Osteocyte (in vitro differentiated cells): Measurements from ENCODE around the gene ABL2. TPM values are rescaled to one million over a fixed set of nuclear protein-coding genes. Genes with fewer than 3 reads are reported as not detected.
"Not testable (repeated sequence)": the region's sequence is repeated elsewhere in the genome, so short reads cannot be mapped to it uniquely, and the experiment has no call there.

Source experiments
- DNase-seq: peaks from one replicate; pipeline ENCODE4 v3.0.0; 2021; ENCODE audit warnings: mixed read lengths; ENCODE audit not compliant: unreplicated experiment; ENCODE audit errors: extremely low spot score
- H3K27ac Mint-ChIP-seq: one replicate; pipeline ENCODE4 v1.8.0; 2021; ENCODE audit warnings: mild to moderate bottlenecking, mixed read lengths; ENCODE audit not compliant: unreplicated experiment
- H3K27me3 Mint-ChIP-seq: one replicate; pipeline ENCODE4 v1.8.0; 2021; ENCODE audit warnings: mixed read lengths; ENCODE audit not compliant: unreplicated experiment
- H3K36me3 Mint-ChIP-seq: one replicate; pipeline ENCODE4 v1.8.0; 2021; ENCODE audit warnings: mixed read lengths; ENCODE audit not compliant: unreplicated experiment
- H3K4me1 Mint-ChIP-seq: one replicate; pipeline ENCODE4 v1.8.0; 2021; ENCODE audit warnings: mixed read lengths; ENCODE audit not compliant: unreplicated experiment
- H3K4me3 Mint-ChIP-seq: one replicate; pipeline ENCODE4 v1.8.0; 2021; ENCODE audit warnings: mild to moderate bottlenecking, moderate library complexity, mixed read lengths; ENCODE audit not compliant: unreplicated experiment
- H3K9me3 Mint-ChIP-seq: one replicate; pipeline ENCODE4 v1.8.0; 2021; ENCODE audit warnings: mixed read lengths; ENCODE audit not compliant: unreplicated experiment
- CTCF ChIP-seq: fragments of 200-600 bp; sonication (generic); IDR thresholded peaks from 2 replicates; pipeline ENCODE4 v1.5.0; 2021; ENCODE audit warnings: antibody characterized with exemption, mild to moderate bottlenecking, moderate library complexity
- total RNA-seq: library from RNA; stranded (reverse); gene quantifications from 2 replicates; pipeline ENCODE4 v1.2.1, GENCODE V29; 2021

The ABL2 gene
- total RNA-seq, 1 donor from 2014 or later, result 36.3 TPM

GRCh38 chr1:179144626-179145025 is 84.9 kb downstream of the ABL2 start:
- no peak for TF ChIP-seq CTCF
- H3K9me3 Mint-ChIP-seq, result no peaks in the 10 kb centered on the region
- H3K4me1 Mint-ChIP-seq, result peaks cover 40% of the 10 kb centered on the region
- peak overlapping the region; percentile 77 for H3K27ac Mint-ChIP-seq
- no peak for DNase-seq
- no peaks in the 10 kb centered on the region for H3K27me3 Mint-ChIP-seq
- peaks cover 12% of the 10 kb centered on the region for H3K36me3 Mint-ChIP-seq
- H3K4me3 Mint-ChIP-seq, result no peak overlapping the region

- H3K9me3 Mint-ChIP-seq, result no peaks in the 10 kb centered on the region
- peaks cover 48% of the 10 kb centered on the region for H3K4me1 Mint-ChIP-seq
- peaks cover 13% of the 10 kb centered on the region for H3K36me3 Mint-ChIP-seq
- no peak for DNase-seq
- H3K27me3 Mint-ChIP-seq, result no peaks in the 10 kb centered on the region
- peak overlapping the region; percentile 78 for H3K4me3 Mint-ChIP-seq
- H3K27ac Mint-ChIP-seq, result peak overlapping the region; percentile 91
- no peak for TF ChIP-seq CTCF
These were observed 86.2 kb downstream of the ABL2 start for GRCh38 chr1:179143322-179143721.

- Mint-ChIP-seq H3K9me3 (no peaks in the 10 kb centered on the region), H3K36me3 (peaks cover 13% of the 10 kb centered on the region), H3K27ac (peak overlapping the region; percentile 91), H3K4me3 (peak overlapping the region; percentile 78), H3K27me3 (no peaks in the 10 kb centered on the region), H3K4me1 (peaks cover 52% of the 10 kb centered on the region)
- TF ChIP-seq CTCF, result no peak
- DNase-seq, result no peak
These were observed 86.6 kb downstream of the ABL2 start for GRCh38 chr1:179142889-179143299.

GRCh38 chr1:179141592-179142251 is 87.8 kb downstream of the ABL2 start:
- peaks cover 58% of the 10 kb centered on the region for H3K4me1 Mint-ChIP-seq
- H3K27ac Mint-ChIP-seq, result peak overlapping the region; percentile 91
- H3K9me3 Mint-ChIP-seq, result no peaks in the 10 kb centered on the region
- no peak for TF ChIP-seq CTCF
- H3K27me3 Mint-ChIP-seq, result no peaks in the 10 kb centered on the region
- no peak for DNase-seq
- H3K36me3 Mint-ChIP-seq, result peaks cover 13% of the 10 kb centered on the region
- peak overlapping the region; percentile 78 for H3K4me3 Mint-ChIP-seq

- Mint-ChIP-seq H3K4me1 (peaks cover 50% of the 10 kb centered on the region), H3K36me3 (peaks cover 10% of the 10 kb centered on the region)
- H3K27ac Mint-ChIP-seq, H3K9me3 Mint-ChIP-seq, H3K4me3 Mint-ChIP-seq, DNase-seq, H3K27me3 Mint-ChIP-seq: not testable (repeated sequence)
These were observed 90.7 kb downstream of the ABL2 start for GRCh38 chr1:179138755-179139154.
